ENCODE results near the gene STX1A.
"Not testable (repeated sequence)": the region's sequence is repeated elsewhere in the genome, so short reads cannot be mapped to it uniquely, and the experiment has no call there.

The STX1A gene

GRCh38 chr7:73683788-73684693 lies 35.4 kb downstream of the STX1A start:
- in situ Hi-C loops (cut with HindIII; ENCODE audit: low sequenced_read_pairs): no loop called here

- in situ Hi-C loops (cut with HindIII; ENCODE audit: low sequenced_read_pairs): no loop called here
Observed at GRCh38 chr7:73683056-73683787, 36.2 kb downstream of the STX1A start, which contains the start of the genes BUD23 and DNAJC30. BUD23 (plus strand) TSS chr7:73683597; CDS start chr7:73683626, 29 bp downstream. DNAJC30 (minus strand) TSS chr7:73683453; CDS start chr7:73683423, 30 bp downstream.

GRCh38 chr7:73682745-73683055 lies 36.8 kb downstream of the STX1A start:
- in situ Hi-C loops (cut with HindIII; ENCODE audit: low sequenced_read_pairs): no loop called here

GRCh38 chr7:73681031-73681430 lies 38.4 kb downstream of the STX1A start:
- in situ Hi-C loops (cut with HindIII; ENCODE audit: low sequenced_read_pairs): no loop called here

GRCh38 chr7:73680501-73680900 lies 39.0 kb downstream of the STX1A start:
- in situ Hi-C loops (cut with HindIII; ENCODE audit: low sequenced_read_pairs): no loop called here

- in situ Hi-C loops (cut with HindIII; ENCODE audit: low sequenced_read_pairs): no loop called here
Observed at GRCh38 chr7:73679709-73680108, 39.8 kb downstream of the STX1A start.

GRCh38 chr7:73678862-73679261 lies 40.6 kb downstream of the STX1A start:
- in situ Hi-C loops (cut with HindIII; ENCODE audit: low sequenced_read_pairs): no loop called here

GRCh38 chr7:73676062-73676461 lies 43.4 kb downstream of the STX1A start:
- in situ Hi-C loops (cut with HindIII; ENCODE audit: low sequenced_read_pairs): not testable (repeated sequence)

- in situ Hi-C loops (cut with HindIII; ENCODE audit: low sequenced_read_pairs): loop anchor here (5.0 kb wide), 1 partner anchor 72 kb away; no protein-coding TSS in a partner anchor
Observed at GRCh38 chr7:73674468-73675124, 44.9 kb downstream of the STX1A start.

GRCh38 chr7:73671857-73672445 lies 47.5 kb downstream of the STX1A start:
- in situ Hi-C loops (cut with HindIII; ENCODE audit: low sequenced_read_pairs): loop anchor here (5.0 kb wide), 1 partner anchor 70 kb away; no protein-coding TSS in a partner anchor

- in situ Hi-C loops (cut with HindIII; ENCODE audit: low sequenced_read_pairs): loop anchor here (5.0 kb wide), 1 partner anchor 69 kb away; no protein-coding TSS in a partner anchor
Observed at GRCh38 chr7:73671322-73671661, 48.2 kb downstream of the STX1A start.

GRCh38 chr7:73669858-73670385 lies 49.5 kb downstream of the STX1A start:
- in situ Hi-C loops (cut with HindIII; ENCODE audit: low sequenced_read_pairs): loop anchor here (5.0 kb wide), 1 partner anchor 68 kb away; no protein-coding TSS in a partner anchor

GRCh38 chr7:73669288-73669701 lies 50.2 kb downstream of the STX1A start:
- in situ Hi-C loops (cut with HindIII; ENCODE audit: low sequenced_read_pairs): no loop called here

- in situ Hi-C loops (cut with HindIII; ENCODE audit: low sequenced_read_pairs): no loop called here
Observed at GRCh38 chr7:73668886-73669230, 50.6 kb downstream of the STX1A start.

- in situ Hi-C loops (cut with HindIII; ENCODE audit: low sequenced_read_pairs): no loop called here
Observed at GRCh38 chr7:73668103-73668885, 51.2 kb downstream of the STX1A start.

- in situ Hi-C loops (cut with HindIII; ENCODE audit: low sequenced_read_pairs): no loop called here
Observed at GRCh38 chr7:73667344-73668102, 51.9 kb downstream of the STX1A start, which contains the start of gene VPS37D. VPS37D (plus strand) TSS chr7:73667831; CDS start chr7:73667959, 128 bp downstream.

GRCh38 chr7:73663033-73663432 lies 56.4 kb downstream of the STX1A start:
- in situ Hi-C loops (cut with HindIII; ENCODE audit: low sequenced_read_pairs): no loop called here

GRCh38 chr7:73660594-73660993 lies 58.9 kb downstream of the STX1A start:
- in situ Hi-C loops (cut with HindIII; ENCODE audit: low sequenced_read_pairs): not testable (repeated sequence)

GRCh38 chr7:73659983-73660382 lies 59.5 kb downstream of the STX1A start:
- in situ Hi-C loops (cut with HindIII; ENCODE audit: low sequenced_read_pairs): no loop called here

Data from endothelial cell of hepatic sinusoid (primary cell).